K562 (cell line): Measurements from ENCODE around the gene LRRC27. TPM values are rescaled to one million over a fixed set of nuclear protein-coding genes. Genes with fewer than 3 reads are reported as not detected.
A peak's percentile ranks its signal among the peaks of the same experiment; 100 is the strongest.

ENCODE experiments used
- ATAC-seq: fragments of 200-7000 bp; cut with Tn5 transposase; 3 replicates; pipeline ENCODE4 v1.9.1; 2020; ENCODE audit warnings: moderate library complexity
- BruUV-seq: library from RNA; stranded (reverse); fragments of 400-500 nt; replicated peaks from 2 replicates; lab custom pipeline; 2021; lab: Mats Ljungman, UMichigan
- CTCF ChIA-PET: fragments of 300-600 bp; formaldehyde crosslinking; extraction: SDS; loops from one replicate; lab custom pipeline; 2021; ENCODE audit warnings: low intra/inter-chr PET ratio; lab: Yijun Ruan, JAX
- POLR2A ChIA-PET: fragments of 300-600, 350-650 bp; sonication (Branson Sonifier 250); formaldehyde crosslinking; extraction: SDS; loops from one replicate; lab custom pipeline; 2021; ENCODE audit warnings: antibody characterized with exemption, inconsistent platforms; lab: Yijun Ruan, JAX
- DNase-seq, 4 experiments: peaks; one replicate each; pipeline versions ENCODE4 v3.0.0 to v3.0.0-alpha.2; 2011 to 2018; ENCODE audit warnings: low spot score in 3 of 4, mixed read lengths in 3 of 4; ENCODE audit errors: extremely low read depth in 1 of 4
- FAIRE-seq: peaks from 2 replicates; lab custom pipeline; 2011; peaks lifted over from hg19 to GRCh38; lab: Jason Lieb, UNC
- H2AFZ ChIP-seq: 2 replicates; pipeline ENCODE4 v1.6.0; 2011; ENCODE audit warnings: low read depth, low read length, control low read depth, inconsistent platforms
- H3K27ac ChIP-seq: fragments of 200-600 bp; 3 replicates; pipeline ENCODE4 v1.8.0; 2011; ENCODE audit warnings: low read depth, mild to moderate bottlenecking, control low read depth, inconsistent platforms, low read length, moderate library complexity, mixed read lengths; ENCODE audit errors: extremely low read depth
- H3K27me3 ChIP-seq, 2 experiments: fragments of 300-600 bp in 1 of 2; 2 replicates in 1 of 2; 3 replicates in 1 of 2; pipeline versions ENCODE4 v1.6.0 to v1.8.0; 2011; ENCODE audit warnings: inconsistent platforms in 2 of 2, low read length in 2 of 2, mild to moderate bottlenecking in 1 of 2, mixed read lengths in 1 of 2, moderate library complexity in 1 of 2; ENCODE audit not compliant: control insufficient read depth in 2 of 2, insufficient read depth in 2 of 2
- H3K36me3 ChIP-seq: fragments of 300-600 bp; 3 replicates; pipeline ENCODE4 v1.8.0; 2011; ENCODE audit warnings: mild to moderate bottlenecking, low read length, inconsistent platforms; ENCODE audit not compliant: control insufficient read depth, insufficient read depth
- H3K4me1 ChIP-seq, 2 experiments: fragments of 200-600 bp in 1 of 2; replicated peaks in 1 of 2; 2 replicates in 1 of 2; 3 replicates in 1 of 2; pipeline versions ENCODE4 v1.5.1 to v1.8.0; 2011; ENCODE audit warnings: inconsistent platforms in 2 of 2, low read length in 2 of 2, mild to moderate bottlenecking in 1 of 2, mixed read lengths in 1 of 2, moderate library complexity in 1 of 2; ENCODE audit not compliant: control insufficient read depth in 2 of 2, insufficient read depth in 2 of 2
- H3K4me2 ChIP-seq: 2 replicates; pipeline ENCODE4 v1.6.1; 2011; ENCODE audit warnings: low read length, control low read depth, inconsistent platforms, mixed read lengths; ENCODE audit not compliant: insufficient read depth
- H3K4me3 ChIP-seq: fragments of 200-600 bp; sonication (generic), shearing (Covaris generic); 2 replicates; pipeline ENCODE4 v1.5.1; 2016; ENCODE audit warnings: control low read depth, inconsistent platforms
- H3K79me2 ChIP-seq: fragments of 200-600 bp; 3 replicates; pipeline ENCODE4 v1.8.0; 2011; ENCODE audit warnings: low read length, inconsistent platforms; ENCODE audit not compliant: control insufficient read depth, insufficient read depth
- H3K9ac ChIP-seq, 2 experiments: 2 replicates each; pipeline versions ENCODE4 v1.6.0 to v1.6.1; 2011; ENCODE audit warnings: low read depth in 2 of 2, low read length in 2 of 2, control low read depth in 1 of 2, inconsistent platforms in 1 of 2, mild to moderate bottlenecking in 1 of 2, mixed read lengths in 1 of 2; ENCODE audit not compliant: insufficient read depth in 1 of 2
- H3K9me1 ChIP-seq: one replicate; pipeline ENCODE4 v1.6.0; 2011; ENCODE audit warnings: inconsistent platforms, mild to moderate bottlenecking, low read length, moderate library complexity; ENCODE audit not compliant: control insufficient read depth, insufficient read depth
- H3K9me3 ChIP-seq: replicated peaks from 2 replicates; pipeline ENCODE4 v1.5.1; 2011; ENCODE audit warnings: low read depth, low read length, inconsistent platforms; ENCODE audit not compliant: control insufficient read depth, insufficient read depth
- H4K20me1 ChIP-seq: replicated peaks from 2 replicates; pipeline ENCODE4 v1.6.1; 2011; ENCODE audit warnings: low read length, inconsistent platforms, mixed read lengths; ENCODE audit not compliant: control insufficient read depth, insufficient read depth
- ARID1B ChIP-seq: fragments of 450-650 bp; IDR thresholded peaks from 2 replicates; pipeline ENCODE4 v1.6.1; 2016; ENCODE audit warnings: antibody characterized with exemption, mild to moderate bottlenecking, inconsistent platforms
- ATF7 ChIP-seq: fragments of 450-650 bp; IDR thresholded peaks from 2 replicates; pipeline ENCODE4 v1.7.1; 2014; ENCODE audit warnings: mild to moderate bottlenecking, moderate library complexity
- BACH1 ChIP-seq: fragments of 200-800 bp; sonication (Bioruptor generic); IDR thresholded peaks from 2 replicates; pipeline ENCODE4 v1.6.1; 2016; ENCODE audit warnings: missing genetic modification characterization, missing compliant biosample characterization
- BCL6 ChIP-seq: fragments of 250-450 bp; sonication (Bioruptor Pico); IDR thresholded peaks from 2 replicates; pipeline ENCODE4 v1.4.0; 2020
- BHLHE40 ChIP-seq: IDR thresholded peaks from 2 replicates; pipeline ENCODE4 v1.6.1; 2011; ENCODE audit warnings: low read length, improper control_type of control experiment
- CBFA2T3 ChIP-seq: fragments of 450-650 bp; IDR thresholded peaks from 2 replicates; pipeline ENCODE4 v1.6.1; 2017
- CEBPB ChIP-seq: fragments of 450-650 bp; IDR thresholded peaks from 2 replicates; pipeline ENCODE4 v1.6.1; 2016; ENCODE audit warnings: missing genetic modification characterization, missing compliant biosample characterization
- CEBPG ChIP-seq, 3 experiments: fragments of 200-800 bp in 1 of 3; sonication (Bioruptor generic) in 1 of 3; sonication (generic) in 1 of 3; formaldehyde crosslinking in 1 of 3; IDR thresholded peaks in 2 of 3; conservative IDR thresholded peaks in 1 of 3; 2 replicates each; pipeline versions ENCODE4 v1.6.1 to v1.8.0; 2016 to 2022; ENCODE audit warnings: missing compliant biosample characterization in 2 of 3, missing genetic modification characterization in 2 of 3, mild to moderate bottlenecking in 1 of 3, missing genetic modification reagents in 1 of 3
- CREM ChIP-seq: IDR thresholded peaks from 2 replicates; pipeline ENCODE4 v1.6.1; 2014; ENCODE audit warnings: antibody characterized with exemption, low read depth
- EP400 ChIP-seq: fragments of 450-650 bp; IDR thresholded peaks from 2 replicates; pipeline ENCODE4 v1.6.1; 2017; ENCODE audit warnings: antibody characterized with exemption, mild to moderate bottlenecking, moderate library complexity
- HDAC3 ChIP-seq: fragments of 450-650 bp; IDR thresholded peaks from 2 replicates; pipeline ENCODE4 v1.6.1; 2018; ENCODE audit warnings: borderline replicate concordance, mild to moderate bottlenecking, moderate library complexity; ENCODE audit not compliant: partially characterized antibody
- MAFG ChIP-seq: fragments of 450-650 bp; conservative IDR thresholded peaks from 2 replicates; pipeline ENCODE4 v1.6.1; 2016; ENCODE audit warnings: missing genetic modification characterization, missing compliant biosample characterization
- MAZ ChIP-seq, 2 experiments: fragments of 450-650 bp in 1 of 2; sonication (generic) in 1 of 2; formaldehyde crosslinking; IDR thresholded peaks in 1 of 2; conservative IDR thresholded peaks in 1 of 2; 2 replicates each; pipeline versions ENCODE4 v1.4.0 to v1.5.0; 2020; ENCODE audit warnings: mild to moderate bottlenecking in 1 of 2, missing genetic modification reagents in 1 of 2
- NCOA1 ChIP-seq: fragments of 450-650 bp; IDR thresholded peaks from 2 replicates; pipeline ENCODE4 v1.6.1; 2016; ENCODE audit warnings: low read depth
- NCOR1 ChIP-seq: fragments of 450-650 bp; IDR thresholded peaks from 2 replicates; pipeline ENCODE4 v1.6.1; 2016; ENCODE audit warnings: mild to moderate bottlenecking, moderate library complexity
- NEUROD1 ChIP-seq: fragments of 150-350 bp; IDR thresholded peaks from 2 replicates; pipeline ENCODE4 v1.6.1; 2014; ENCODE audit warnings: borderline replicate concordance, low read length, low read depth; ENCODE audit not compliant: partially characterized antibody
- NFE2 ChIP-seq: IDR thresholded peaks from 2 replicates; pipeline ENCODE4 v1.6.1; 2014; ENCODE audit warnings: antibody characterized with exemption, low read depth
- NFRKB ChIP-seq: fragments of 450-650 bp; IDR thresholded peaks from 2 replicates; pipeline ENCODE4 v1.6.1; 2016; ENCODE audit warnings: low read depth
- SMARCA4 ChIP-seq: fragments of 450-650 bp; IDR thresholded peaks from 2 replicates; pipeline ENCODE4 v1.6.1; 2016
- TFAP4 ChIP-seq: sonication (generic); formaldehyde crosslinking; IDR thresholded peaks from 2 replicates; pipeline ENCODE4 v1.8.0; 2022; ENCODE audit warnings: missing genetic modification reagents, mild to moderate bottlenecking, moderate library complexity, borderline replicate concordance
- ZBTB2 ChIP-seq: fragments of 450-650 bp; IDR thresholded peaks from 2 replicates; pipeline ENCODE4 v1.6.1; 2016; ENCODE audit warnings: antibody characterized with exemption
- ZNF316 ChIP-seq: fragments of 450-650 bp; IDR thresholded peaks from 2 replicates; pipeline ENCODE4 v1.6.1; 2016
- WGBS: fragments of 100-300 bp; shearing (Covaris generic); methylation state at CpG from one replicate; pipeline ENCODE4 v1.1.6; 2016; ENCODE audit warnings: low coverage, mixed read lengths; ENCODE audit not compliant: insufficient coverage; ENCODE audit errors: missing lambda C conversion rate; 5-methylcytosine and 5-hydroxymethylcytosine counted together
- in situ Hi-C: fragments of 300-500 bp; cut with MboI; formaldehyde crosslinking; loops from 4 replicates; pipeline ENCODE4 v1.15.0; 2018; ENCODE audit warnings: inconsistent platforms, mixed read lengths
- intact Hi-C: fragments of 100-400 bp; cut with micrococcal nuclease; formaldehyde crosslinking; loops from 2 replicates; pipeline ENCODE4 v1.14.2; 2022
- polyA plus RNA-seq, 8 experiments: library from polyadenylated mRNA; depleted of rRNA in 4 of 8; stranded (reverse) in 5 of 8; unstranded in 3 of 8; fragments of >200 nt; fragmentation: Nextera tagmentation in 2 of 8; fragmentation: Illumina TruSeq in 1 of 8; extraction: Ambion mirVana in 2 of 8; extraction: Trizol in 1 of 8; gene quantifications; 2 replicates each; pipeline versions ENCODE4 v1.2.1 to v1.2.3, GENCODE V29; 2011 to 2014; ENCODE audit warnings: inconsistent platforms in 1 of 8, missing spikeins in 1 of 8
- total RNA-seq, 7 experiments: library from RNA; depleted of rRNA in 6 of 7; stranded (reverse); fragments of >200 nt in 6 of 7; fragmentation: Illumina TruSeq in 2 of 7; extraction: Trizol in 2 of 7; gene quantifications; 2 replicates each; pipeline versions ENCODE4 v1.2.1 to v1.2.3, GENCODE V29; 2011 to 2021; ENCODE audit warnings: low replicate concordance in 1 of 7

Gene LRRC27
- total and polyA plus RNA-seq, 9 of the 15 experiments (the other 6 are each of a cell fraction or from before 2014, with no cell fraction given), result 0.10 to 2.7 (median 1.4) TPM

- POLR2A ChIA-PET, result interaction anchor here (0.5 to 1.4 kb wide), 2 partner anchors 39 to 192 kb away, joined by 3 to 7 read pairs; no protein-coding TSS in a partner anchor
- H3K4me2 ChIP-seq, result peak overlapping the region; percentile 55; the same call in 1 of the 2 replicates
- TF ChIP-seq NCOR1 (peak; percentile 64), BACH1 (tag) (peak; percentile 94), ZBTB2 (0 out of 2 replicates have a peak, but pooled peaks have one; percentile 28), EP400 (peak; percentile 60), BCL6 (CRISPR knock-in tag) (no peak), CREM (0 out of 2 replicates have a peak, but pooled peaks have one; percentile 38), NFE2 (peak; percentile 91), NEUROD1 (peak; percentile 18), ZNF316 (peak; percentile 97), CEBPG (CRISPR knock-in tag; IDR thresholded peaks at IDR 0.05) (peak; percentile 70), CEBPG (tag; conservative IDR thresholded peaks at IDR 0.05 in 1 of 2, IDR thresholded peaks at IDR 0.05 in 1 of 2) (peak; percentile 28 to 42; a peak in 3 of 4 replicates), NFRKB (0 out of 2 replicates have a peak, but pooled peaks have one; percentile 50), CBFA2T3 (peak; percentile 73), MAZ (CRISPR knock-in tag; conservative IDR thresholded peaks at IDR 0.05 in 1 of 2, IDR thresholded peaks at IDR 0.05 in 1 of 2) (peak in 1 of 2 experiments; percentile 34; a peak in 1 of 4 replicates), NCOA1 (no peak), ARID1B (peak; percentile 82), BHLHE40 (peak; percentile 81), ATF7 (peak; percentile 26; the same call in 1 of the 2 replicates), TFAP4 (CRISPR knock-in tag) (0 out of 2 replicates have a peak, but pooled peaks have one; percentile 27), SMARCA4 (peak; percentile 86), HDAC3 (peak; percentile 39), MAFG (peak; percentile 86), CEBPB (peak; percentile 80)
These were observed 11.9 kb upstream of the LRRC27 start for GRCh38 chr10:132319853-132320653.

More at GRCh38 chr10:132319853-132320653, 11.9 kb upstream of the LRRC27 start:
- H3K36me3 ChIP-seq, result peaks cover 14% of the 10 kb centered on the region; the same call in 1 of the 3 replicates
- FAIRE-seq (peak; percentile 89), DNase-seq (peak; percentile 25 to 81 (median 56)), ATAC-seq (peak; percentile 98)
- H3K27me3 ChIP-seq, result no peaks in the 10 kb centered on the region
- H3K9me3 ChIP-seq, result no peaks in the 10 kb centered on the region
- in situ Hi-C loops, result no loop called here
- no TSS peak for BruUV-seq
- peaks cover 8% of the 10 kb centered on the region for H3K9me1 ChIP-seq
- intact Hi-C loops, result no loop called here
- H3K27ac ChIP-seq, result peak overlapping the region; percentile 83
- CTCF ChIA-PET, result no interaction called here
- peak overlapping the region; percentile 84 for H2AFZ ChIP-seq
- no peak overlapping the region for H3K4me3 ChIP-seq
- H3K9ac ChIP-seq, result peak overlapping the region; percentile 24 to 64; a peak in 2 of 4 replicates
- no peaks in the 10 kb centered on the region; the same call in 1 of the 3 replicates for H3K79me2 ChIP-seq
- no peaks in the 10 kb centered on the region; the same call in 1 of the 2 replicates for H4K20me1 ChIP-seq
- H3K4me1 ChIP-seq, result peaks cover 11 to 20% of the 10 kb centered on the region in 2 experiments; a peak in 4 of 5 replicates
- WGBS, result 9% methylated on average over 10 of the region's 15 CpGs
